GM19468 (cell line): ENCODE data around the gene ABCG5.

Experiments used
- ATAC-seq: cut with Tn5 transposase; IDR thresholded peaks from one replicate; pipeline ENCODE4 v1.9.1; 2021; ENCODE audit warnings: mild to moderate bottlenecking, moderate library complexity, moderate number of reproducible peaks; ENCODE audit not compliant: unreplicated experiment; ENCODE audit errors: extremely low read depth

Gene ABCG5

DNA sequence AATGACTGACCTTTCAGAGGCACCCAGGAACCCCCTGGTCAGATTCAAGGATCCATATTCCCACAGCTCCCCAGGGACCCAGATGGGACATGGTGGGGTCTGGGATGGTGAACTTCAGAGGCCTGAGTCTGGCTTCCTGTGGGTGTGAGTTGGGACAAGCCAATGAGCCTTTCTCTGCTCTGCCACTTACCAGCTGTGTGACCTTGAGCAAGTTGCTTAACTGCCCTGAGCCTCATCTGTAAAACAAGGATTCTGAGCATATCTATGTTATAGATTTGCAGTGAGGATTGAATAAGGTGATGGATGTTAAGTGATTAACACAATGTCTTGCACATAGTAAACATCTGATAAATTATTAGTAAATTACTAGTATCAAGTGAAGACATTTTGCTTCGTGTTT lies 6.5 kb upstream of the ABCG5 start:
- no peak for ATAC-seq

DNA sequence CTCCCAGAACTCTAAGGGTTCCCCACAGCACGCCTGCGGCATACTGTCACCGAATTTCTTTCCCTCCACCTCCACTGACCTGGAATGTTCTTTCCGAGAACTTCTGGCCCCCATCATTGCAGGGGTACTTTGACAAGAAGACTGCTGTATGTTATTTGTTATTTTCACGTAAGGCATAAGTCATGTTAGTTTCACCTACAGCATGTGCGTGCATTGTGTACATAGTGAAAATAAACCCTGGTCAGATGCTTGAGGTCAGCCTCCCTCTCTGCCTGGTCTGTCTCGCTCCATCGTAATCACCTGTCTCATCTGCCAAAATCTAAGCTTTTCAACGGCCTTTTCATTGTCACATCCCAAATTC lies 4.2 kb upstream of the ABCG5 start:
- ATAC-seq, result no peak

DNA sequence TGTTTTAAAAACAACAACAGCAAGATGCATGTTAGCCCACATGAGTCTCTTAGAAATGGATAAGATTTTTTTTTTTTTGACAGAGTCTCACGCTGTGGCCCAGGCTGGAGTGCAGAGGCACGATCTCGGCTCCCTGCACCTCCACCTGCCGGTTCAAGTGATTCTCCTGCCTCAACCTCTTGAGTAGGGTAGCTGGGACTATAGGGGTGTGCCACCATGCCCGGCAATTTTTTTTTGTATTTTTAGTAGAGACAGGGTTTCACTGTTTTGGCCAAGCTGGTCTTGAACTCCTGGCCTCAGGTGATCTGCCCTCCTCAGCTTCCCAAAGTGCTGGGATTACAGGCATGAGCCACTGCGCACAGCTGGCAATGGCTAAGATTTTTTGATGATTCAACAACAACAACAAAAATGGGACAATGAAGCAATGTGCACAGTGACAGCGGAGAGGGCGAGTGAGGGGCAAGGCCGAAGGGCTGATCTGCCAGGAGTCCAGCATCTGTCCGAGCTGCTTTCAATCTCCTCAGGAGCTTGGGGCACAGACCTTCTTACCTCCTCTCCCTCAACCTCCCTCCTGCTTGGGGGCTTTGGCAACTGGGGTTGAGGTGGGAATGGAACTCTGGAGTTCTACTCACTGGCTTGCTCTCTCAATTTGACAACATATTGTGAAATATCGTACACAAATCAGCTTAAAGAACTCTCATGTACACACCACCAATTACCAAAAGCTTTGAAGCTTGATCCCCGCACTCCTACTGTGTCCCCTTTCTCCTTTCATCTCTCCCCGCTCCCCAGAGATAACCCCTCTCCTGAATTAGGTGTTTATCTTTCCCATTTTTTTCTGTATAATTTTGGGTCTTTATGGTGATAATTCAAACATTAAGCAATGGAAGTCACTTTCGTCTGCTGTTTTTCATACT lies 3.6 kb upstream of the ABCG5 start:
- ATAC-seq, result no peak

DNA sequence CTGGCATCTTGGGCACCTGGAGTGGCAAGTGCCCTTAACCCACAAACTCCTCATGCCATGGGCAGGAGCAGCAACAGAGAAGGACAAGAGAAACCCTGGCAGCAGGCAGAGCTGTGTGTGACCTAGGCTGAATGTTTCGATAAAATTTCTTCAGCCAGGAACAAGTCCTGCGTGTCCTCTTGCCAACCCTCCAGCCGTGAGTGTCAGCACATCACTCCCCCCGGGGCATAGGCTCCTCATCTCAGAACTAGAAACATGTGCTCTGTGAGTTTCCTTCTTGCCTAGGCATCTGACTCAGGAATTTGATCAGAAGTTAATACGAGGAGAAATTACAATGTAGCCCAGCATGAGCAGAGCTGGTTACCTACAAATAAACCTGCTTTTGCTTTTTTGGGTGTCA lies 2.3 kb upstream of the ABCG5 start:
- no peak for ATAC-seq

DNA sequence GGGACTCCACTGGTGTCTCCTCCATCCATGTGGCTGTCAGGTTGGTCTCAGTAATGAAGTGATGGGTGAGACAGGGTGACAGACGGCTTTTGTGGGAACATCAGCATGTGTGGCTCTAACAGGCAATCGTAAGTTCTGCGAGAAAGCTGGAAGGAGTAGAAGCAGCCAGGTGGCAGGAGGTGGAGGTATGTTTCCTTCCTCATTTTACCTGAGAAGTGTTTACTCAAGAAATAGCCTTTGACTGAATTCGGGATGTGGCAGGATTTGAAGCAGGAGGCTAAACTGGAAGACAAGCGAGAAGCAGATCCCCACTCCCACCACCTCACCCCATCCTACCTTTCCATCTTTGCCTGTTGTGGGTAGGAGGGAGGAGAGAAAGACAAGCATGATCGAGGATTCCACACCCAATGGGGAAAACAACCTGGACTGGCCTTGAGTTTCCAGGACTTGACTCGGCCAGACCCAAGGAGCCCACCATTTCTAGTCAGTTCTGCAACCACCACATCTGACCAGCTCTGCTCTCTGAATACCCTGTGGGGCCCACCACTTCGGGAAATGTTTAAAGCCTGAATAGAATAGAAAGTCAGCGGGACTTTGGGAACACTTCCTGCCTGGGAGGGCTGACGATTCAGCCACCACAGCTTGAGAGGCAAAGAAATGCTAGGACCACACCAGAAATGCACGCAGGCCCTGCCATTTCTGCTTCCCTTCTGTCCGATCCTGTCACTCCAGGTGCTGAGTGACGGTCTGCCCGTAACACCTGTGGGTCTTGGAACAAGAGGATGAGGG lies 1.3 kb upstream of the ABCG5 start:
- ATAC-seq, result no peak

DNA sequence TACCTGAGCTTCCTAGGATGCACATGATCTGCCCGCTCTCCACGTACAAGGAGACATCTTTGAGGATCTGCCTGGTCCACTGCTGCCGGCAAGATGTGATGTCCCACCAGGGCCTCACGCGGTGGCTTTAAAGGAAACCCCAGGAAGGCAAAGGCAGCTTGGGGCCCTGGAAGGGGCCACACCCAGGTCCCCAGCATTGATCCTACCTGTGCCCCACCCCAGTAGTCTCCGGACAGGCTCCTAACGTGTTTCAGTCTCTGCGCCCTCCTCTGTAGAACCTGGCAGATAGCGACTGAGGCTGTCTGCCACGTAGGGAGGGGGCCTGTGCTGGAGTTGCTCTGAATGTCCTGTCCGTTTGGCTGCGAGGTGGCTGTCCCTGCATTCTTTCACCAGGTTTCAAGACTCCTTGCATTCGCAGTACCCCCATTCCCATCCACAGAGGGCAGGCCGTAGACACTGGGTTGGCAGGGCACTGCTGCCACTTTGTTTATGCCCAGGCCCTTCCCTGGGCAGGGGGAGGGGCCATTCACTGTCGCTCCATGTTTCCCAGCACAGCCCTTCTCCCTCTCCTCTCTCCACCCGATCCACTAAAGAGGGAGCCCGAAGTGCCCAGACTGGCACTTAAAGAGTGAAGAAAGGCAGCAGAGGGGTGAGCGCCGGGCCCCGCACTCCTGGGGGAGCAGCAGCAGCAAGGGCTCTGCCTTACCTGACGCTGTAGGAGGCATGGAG lies 644 bp downstream of the ABCG5 start:
- ATAC-seq, result no peak

DNA sequence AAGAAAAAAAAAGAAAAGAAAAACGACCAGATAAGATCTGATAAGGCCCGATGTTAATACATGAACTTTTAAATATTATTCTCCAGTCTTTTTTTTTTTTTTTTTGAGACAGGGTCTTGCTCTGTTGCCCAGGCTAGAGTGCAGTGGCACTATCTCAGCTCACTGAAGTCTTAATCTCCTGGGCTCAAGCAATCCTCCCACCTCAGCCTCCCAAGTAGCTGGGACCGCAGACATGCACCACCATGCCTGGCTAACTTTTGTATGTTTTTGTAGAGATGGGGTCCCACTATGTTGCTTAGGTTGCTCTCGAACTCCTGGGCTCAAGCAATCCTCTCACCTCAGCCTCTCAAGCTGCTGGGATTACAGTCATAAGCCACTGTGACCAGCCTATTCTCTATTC lies 1.6 kb downstream of the ABCG5 start:
- no peak for ATAC-seq

DNA sequence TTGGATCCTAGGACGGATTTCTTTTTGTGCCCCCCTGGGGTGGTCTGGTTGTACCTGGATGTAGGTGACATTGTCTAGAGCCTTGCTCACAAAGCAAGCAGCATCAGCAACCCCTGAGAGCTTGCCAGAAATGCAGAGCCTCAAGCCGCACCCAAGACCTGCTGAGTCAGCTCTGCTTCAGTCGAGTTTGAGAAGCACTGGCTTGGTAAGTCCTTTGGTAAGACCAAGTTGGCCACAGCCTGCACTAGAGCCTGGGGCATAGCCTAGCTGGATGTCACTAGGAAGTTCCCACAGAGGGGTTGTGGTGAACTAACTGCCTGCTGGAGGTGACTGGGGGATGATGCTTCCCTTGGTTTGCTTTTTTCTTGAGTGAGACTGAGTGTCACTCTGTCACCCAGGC lies 6.2 kb downstream of the ABCG5 start:
- ATAC-seq, result no peak

DNA sequence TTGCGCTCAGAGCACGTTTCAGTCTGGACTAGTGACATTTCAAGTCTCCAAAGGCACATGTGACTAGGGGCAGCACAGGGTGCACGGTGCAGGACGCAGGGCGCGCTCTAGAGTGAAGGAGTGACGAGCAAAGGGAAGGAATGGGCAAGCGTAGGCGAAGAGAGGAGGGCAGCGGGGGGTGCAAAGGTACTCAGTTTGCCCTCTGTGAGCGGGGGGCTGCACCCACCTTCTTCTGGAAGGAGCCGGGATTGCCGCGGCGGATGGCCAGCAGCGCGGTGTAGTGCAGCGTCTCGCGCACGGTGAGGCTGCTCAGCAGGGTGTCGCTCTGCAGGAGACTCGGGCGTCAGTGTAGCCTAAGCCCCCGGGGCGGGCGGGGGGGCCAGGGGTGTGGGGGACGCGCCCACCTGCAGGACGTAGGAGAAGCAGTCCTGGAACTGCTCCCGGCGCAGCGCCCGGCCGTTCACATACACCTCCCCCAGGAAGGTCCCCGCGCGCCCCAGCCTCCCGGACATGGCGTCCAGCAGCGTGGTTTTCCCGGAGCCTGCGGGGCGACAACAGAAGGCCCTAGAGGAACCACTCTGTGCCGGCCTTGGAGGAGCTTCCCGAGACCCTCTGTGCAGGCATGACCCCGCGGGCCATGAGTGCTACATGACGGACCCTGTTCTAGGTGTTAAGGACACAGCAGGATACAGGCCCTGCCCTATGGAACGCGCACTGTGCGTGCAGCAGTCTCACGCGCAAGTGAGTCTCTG lies 6.9 kb downstream of the ABCG5 start:
- no peak for ATAC-seq

DNA sequence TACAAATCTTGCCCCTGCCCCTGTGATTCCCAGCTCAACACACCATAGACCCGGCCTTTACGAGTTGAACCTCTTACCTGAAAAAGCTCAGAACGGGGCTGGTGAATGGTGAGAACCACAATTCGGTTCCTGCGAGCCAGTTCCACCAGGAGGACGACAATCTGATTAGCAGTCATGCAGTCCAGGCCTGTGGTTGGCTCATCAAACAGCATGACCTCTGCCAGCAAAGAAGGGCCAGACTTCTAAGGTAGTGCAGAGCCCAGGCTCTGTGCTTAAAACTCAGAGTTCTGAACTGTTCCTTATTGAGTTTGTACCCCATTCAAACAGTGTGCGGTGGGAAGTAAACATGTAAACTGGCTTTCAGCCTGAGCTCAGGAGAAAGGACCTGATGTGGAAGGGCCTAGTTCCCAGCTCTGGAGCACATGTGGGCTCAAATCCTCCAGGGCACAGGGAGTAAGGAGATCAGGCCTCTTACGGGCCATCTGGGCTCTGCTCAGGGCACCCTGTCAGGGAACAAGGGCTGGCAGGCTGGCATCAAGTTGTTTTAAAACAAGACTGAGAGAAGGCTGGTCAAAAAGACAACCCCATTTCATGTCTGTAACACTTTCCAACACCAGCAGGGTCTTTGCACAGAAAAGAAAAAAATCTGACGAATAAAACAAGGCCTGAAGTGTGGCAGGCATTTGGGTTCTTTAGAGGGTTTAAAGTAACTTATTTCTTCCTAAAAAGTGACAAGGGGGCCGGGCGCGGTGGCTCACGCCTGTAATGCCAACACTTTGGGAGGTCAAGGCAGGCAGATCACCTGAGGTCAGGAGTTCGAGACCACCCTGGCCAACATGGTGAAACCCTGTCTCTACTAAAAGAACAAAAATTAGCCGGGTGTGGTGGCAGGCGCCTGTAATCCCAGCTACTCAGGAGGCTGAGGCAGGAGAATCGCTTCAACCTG lies 12.1 kb downstream of the ABCG5 start:
- no peak for ATAC-seq

DNA sequence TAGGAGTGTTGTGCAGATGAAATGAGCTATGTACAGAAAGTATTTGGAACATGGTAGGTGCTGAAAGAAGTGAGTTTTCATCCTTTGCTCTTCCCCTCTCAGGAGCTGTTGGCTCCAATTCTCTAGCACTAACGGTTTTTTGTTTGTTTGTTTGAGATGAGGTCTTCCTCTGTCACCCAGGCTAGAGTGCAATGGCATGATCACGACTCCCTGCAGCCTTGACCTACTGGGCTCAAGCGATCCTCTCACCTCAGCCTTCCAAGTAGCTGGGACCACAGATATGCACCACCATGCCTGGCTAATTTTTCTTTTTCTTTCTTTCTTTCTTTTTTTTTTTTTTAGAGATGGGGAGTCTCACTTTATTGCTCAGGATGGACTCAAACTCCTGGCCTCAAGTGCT lies 12.8 kb downstream of the ABCG5 start:
- ATAC-seq, result no peak

DNA sequence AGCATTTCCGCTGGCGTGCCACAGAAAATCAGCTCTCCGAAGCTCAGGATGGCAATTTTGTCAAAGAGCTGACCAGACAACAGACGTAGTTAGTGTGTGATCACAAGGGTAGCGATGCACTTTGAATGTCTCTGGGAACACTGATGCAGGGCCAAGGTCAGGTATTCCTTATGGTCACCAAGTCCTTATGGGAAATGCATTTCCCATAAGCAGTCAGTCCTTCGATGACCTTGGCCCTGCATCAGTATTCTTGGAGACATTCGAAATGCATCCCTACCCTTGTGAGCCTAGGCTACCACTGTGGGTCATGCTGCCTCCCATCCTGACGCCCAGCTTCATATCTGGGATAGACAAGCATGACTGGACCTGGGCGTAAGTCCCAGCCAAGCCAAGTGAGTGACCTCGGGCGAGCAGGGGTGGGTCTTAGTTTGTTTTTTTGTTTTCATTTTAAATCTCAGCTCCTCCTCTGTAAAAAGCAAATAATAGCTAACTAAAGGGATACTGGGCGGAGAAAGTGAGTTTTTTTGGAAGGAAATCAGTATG lies 13.6 kb downstream of the ABCG5 start:
- ATAC-seq, result no peak

DNA sequence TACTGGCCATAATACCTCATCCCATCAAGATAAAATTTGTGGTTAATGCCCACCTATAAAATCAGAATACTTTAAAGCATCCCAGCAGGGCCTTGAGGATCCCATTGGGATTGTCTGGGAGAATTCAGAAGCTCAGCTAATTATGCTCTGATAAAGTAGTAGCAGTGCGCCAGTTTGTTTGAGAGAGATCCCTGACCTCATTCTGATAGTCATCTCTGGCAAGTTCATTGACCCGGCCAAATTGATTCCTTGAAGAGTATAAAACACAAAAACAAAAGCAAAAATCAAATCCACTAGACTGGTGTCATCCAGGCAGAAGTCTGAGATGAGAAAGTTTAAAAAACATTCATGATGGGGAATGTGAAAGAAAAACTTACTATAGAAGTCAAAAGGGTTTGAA lies 14.1 kb downstream of the ABCG5 start:
- no peak for ATAC-seq

DNA sequence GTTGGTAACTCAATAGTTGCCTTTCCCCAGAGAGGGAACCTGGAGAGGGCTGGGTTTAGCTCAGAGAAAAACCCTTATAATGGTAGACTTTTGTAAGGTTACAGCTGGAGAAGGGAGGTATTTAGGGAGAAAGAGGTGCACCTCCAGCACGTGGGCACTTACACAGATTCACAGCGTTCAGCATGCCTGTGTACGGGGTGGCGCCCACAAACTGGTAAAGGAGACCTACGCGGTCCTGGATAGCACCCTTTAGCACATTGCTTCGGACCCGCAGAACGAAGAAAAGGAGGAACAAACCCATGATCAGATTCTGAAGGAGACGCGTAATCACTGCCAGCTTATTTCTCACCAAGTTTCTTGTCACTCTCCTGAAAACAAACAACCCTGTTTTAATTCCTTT lies 14.9 kb downstream of the ABCG5 start:
- no peak for ATAC-seq

DNA sequence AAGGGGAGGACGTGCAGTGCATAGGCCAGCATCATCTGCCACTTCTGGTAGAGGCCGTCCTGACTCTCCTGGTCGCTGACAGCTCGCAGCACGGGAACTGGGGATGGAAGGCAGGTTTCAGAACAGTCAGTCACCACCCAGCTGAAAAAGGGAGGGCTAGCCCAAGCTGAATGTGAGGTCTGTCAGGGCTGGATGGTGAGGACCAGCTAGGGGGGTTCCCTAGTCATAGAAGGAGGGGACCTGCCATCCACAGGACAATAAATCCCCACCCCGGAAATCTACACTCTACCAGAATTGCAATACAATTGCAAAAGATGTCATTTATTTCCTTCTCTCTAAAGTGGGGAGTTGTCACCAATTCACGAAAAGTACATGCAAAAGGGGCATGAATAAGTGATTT lies 15.8 kb downstream of the ABCG5 start:
- no peak for ATAC-seq

DNA sequence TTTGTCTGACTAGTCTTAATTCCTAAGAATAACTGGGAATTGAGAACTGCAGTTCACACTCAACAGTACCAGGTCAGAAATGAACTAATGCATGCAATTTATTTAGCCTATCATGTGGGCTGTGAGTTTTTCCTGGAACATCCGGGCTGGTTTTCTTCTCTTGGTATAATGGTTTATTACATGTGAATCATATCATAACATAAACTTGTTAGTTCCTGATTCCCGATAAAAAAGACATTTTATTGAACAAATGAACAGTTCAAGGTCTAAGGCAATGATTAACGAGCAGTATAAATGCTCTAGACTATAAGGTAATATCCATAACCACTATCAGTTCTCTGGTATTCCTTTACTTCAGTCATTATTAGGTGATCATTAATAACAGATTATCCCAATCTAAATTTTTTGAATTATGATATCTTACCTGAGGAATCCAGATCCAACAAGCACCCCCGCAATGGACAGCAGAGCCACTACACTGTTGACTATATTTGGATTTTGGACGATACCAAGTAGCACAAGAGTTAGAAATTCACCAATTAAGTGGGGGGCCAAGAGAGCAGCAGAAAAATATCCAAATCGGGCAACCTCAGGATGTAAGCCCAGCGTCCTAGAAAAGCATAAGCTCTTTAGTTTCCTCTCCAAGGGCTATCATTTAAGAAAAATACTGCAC lies 19.0 kb downstream of the ABCG5 start:
- ATAC-seq, result no peak

DNA sequence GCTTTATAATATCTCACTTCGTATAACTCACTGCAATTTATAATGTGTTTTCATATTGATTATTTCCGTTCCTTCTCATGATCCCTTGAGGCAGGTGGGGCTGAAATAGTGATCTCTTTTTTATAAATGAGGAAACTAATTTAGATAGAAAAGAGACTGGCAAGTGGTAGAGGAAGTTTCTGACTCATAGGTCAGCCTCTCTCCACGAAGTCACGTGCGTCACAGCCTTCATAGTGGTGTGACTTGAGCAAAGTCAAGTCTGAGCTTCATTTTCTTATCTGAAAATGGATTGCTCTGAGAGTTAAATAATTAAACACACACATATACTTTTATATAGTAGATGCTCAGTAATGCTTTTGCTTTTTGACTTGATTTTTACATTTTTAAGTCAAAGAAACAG lies 19.9 kb downstream of the ABCG5 start:
- no peak for ATAC-seq

DNA sequence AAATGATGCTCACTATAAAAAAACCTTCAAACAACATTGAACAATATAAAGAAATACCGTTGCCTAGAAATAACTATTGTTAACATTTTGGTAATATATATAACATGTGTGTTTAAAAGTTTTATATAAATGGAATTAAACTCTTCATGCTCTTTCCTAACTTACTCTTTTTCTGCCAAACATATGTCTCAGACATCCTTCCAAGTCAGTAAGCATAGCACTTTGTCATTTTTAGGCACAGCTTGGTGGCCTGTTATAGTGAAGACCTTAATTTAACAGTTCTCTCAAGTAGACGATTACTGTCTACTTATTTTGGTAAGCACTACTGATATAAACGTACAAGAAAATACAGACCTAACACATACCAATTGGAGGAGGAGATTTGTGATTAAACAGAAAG lies 23.9 kb downstream of the ABCG5 start:
- ATAC-seq, result no peak
